Dedifferentiated amniotic fluid mesenchymal stem cell (primary cell): ENCODE measurements around the gene UNC5B.
"Not testable (repeated sequence)": the region's sequence is repeated elsewhere in the genome, so short reads cannot be mapped to it uniquely, and the experiment has no call there.

Experiments
- DNase-seq: peaks from one replicate; pipeline ENCODE4 v3.0.0-alpha.2; 2016; ENCODE audit errors: extremely low spot score

The UNC5B gene

GRCh38 chr10:71209731-71210541 lies 2.4 kb upstream of the UNC5B start:
- DNase-seq = no peak

- no peak for DNase-seq
Measured at GRCh38 chr10:71210542-71210871, 1.9 kb upstream of the UNC5B start.

GRCh38 chr10:71211053-71211452 lies 1.3 kb upstream of the UNC5B start:
- no peak for DNase-seq

- DNase-seq = no peak
Measured at GRCh38 chr10:71211775-71212317, 524 bp upstream of the UNC5B start.

GRCh38 chr10:71213127-71213621 lies 804 bp downstream of the UNC5B start:
- peak; percentile 57 for DNase-seq

- peak; percentile 38 for DNase-seq
Measured at GRCh38 chr10:71213761-71214440, 1.5 kb downstream of the UNC5B start.

- no peak for DNase-seq
Measured at GRCh38 chr10:71214641-71215559, 2.5 kb downstream of the UNC5B start.

GRCh38 chr10:71216363-71216695 lies 4.0 kb downstream of the UNC5B start:
- DNase-seq = no peak

GRCh38 chr10:71216751-71217265 lies 4.4 kb downstream of the UNC5B start:
- no peak for DNase-seq

GRCh38 chr10:71217266-71218045 lies 5.1 kb downstream of the UNC5B start:
- no peak for DNase-seq

- DNase-seq = no peak
Measured at GRCh38 chr10:71218046-71218650, 5.8 kb downstream of the UNC5B start.

- DNase-seq = no peak
Measured at GRCh38 chr10:71218651-71219050, 6.3 kb downstream of the UNC5B start.

GRCh38 chr10:71219236-71219917 lies 7.0 kb downstream of the UNC5B start:
- not testable (repeated sequence) for DNase-seq

- no peak for DNase-seq
Measured at GRCh38 chr10:71219918-71220688, 7.7 kb downstream of the UNC5B start.

- no peak for DNase-seq
Measured at GRCh38 chr10:71220689-71221540, 8.5 kb downstream of the UNC5B start.

- DNase-seq = no peak
Measured at GRCh38 chr10:71221586-71222202, 9.3 kb downstream of the UNC5B start.

- no peak for DNase-seq
Measured at GRCh38 chr10:71222601-71223346, 10.4 kb downstream of the UNC5B start.
